Peyer's patch (tissue), 4 donors: ENCODE measurements around the gene ZCCHC10.

Experiments used
- POLR2A ChIP-seq, 2 donors: fragments of 450-650 bp; IDR thresholded peaks; one replicate each; pipeline ENCODE4 v1.5.1; 2017; ENCODE audit warnings: antibody characterized with exemption in 2 of 2, mild to moderate bottlenecking in 2 of 2, moderate library complexity in 2 of 2
- TF ChIP-seq, protein P1 (sequence below), 6 experiments: fragments of 450-650 bp in 4 of 6; fragments of 200-600 bp in 2 of 6; sonication (generic) in 1 of 6; IDR thresholded peaks; one replicate each; pipeline ENCODE4 v1.5.1; 2017 to 2019; ENCODE audit warnings: antibody characterized with exemption in 6 of 6, mild to moderate bottlenecking in 3 of 6, moderate library complexity in 1 of 6

DNA sequence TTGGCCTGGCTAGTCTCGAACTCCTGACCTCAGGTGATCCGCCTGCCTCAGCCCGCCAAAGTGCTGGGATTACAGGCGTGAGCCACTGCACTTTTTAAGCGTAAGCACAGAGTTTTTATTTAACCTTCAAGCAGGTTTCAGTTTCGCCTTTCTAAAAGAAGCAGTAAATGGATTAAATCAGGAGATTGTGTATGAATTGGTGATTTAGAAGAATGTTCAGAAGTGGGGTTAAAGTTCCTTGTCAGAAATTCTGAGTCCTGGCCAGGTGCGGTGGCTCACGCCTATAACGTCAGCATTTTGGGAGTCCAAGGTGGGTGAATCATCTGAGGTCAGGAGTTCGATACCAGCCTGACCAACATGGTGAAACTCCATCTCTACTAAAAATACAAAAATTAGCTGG is 37.6 kb upstream of the ZCCHC10 start:
- TF ChIP-seq, protein P1, sequence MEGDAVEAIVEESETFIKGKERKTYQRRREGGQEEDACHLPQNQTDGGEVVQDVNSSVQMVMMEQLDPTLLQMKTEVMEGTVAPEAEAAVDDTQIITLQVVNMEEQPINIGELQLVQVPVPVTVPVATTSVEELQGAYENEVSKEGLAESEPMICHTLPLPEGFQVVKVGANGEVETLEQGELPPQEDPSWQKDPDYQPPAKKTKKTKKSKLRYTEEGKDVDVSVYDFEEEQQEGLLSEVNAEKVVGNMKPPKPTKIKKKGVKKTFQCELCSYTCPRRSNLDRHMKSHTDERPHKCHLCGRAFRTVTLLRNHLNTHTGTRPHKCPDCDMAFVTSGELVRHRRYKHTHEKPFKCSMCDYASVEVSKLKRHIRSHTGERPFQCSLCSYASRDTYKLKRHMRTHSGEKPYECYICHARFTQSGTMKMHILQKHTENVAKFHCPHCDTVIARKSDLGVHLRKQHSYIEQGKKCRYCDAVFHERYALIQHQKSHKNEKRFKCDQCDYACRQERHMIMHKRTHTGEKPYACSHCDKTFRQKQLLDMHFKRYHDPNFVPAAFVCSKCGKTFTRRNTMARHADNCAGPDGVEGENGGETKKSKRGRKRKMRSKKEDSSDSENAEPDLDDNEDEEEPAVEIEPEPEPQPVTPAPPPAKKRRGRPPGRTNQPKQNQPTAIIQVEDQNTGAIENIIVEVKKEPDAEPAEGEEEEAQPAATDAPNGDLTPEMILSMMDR (IDR thresholded peaks at IDR 0.05): no peak
- TF ChIP-seq POLR2A (IDR thresholded peaks at IDR 0.05): no peak
